NT2/D1 (cell line): ENCODE measurements around the gene SFXN5.

ENCODE experiments used
- SUZ12 ChIP-seq: IDR thresholded peaks from 2 replicates; pipeline ENCODE4 v1.6.1; 2011; ENCODE audit not compliant: insufficient read length, insufficient read depth; ENCODE audit errors: extremely low read depth
- YY1 ChIP-seq: IDR thresholded peaks from 2 replicates; pipeline ENCODE4 v1.6.1; 2011; ENCODE audit not compliant: insufficient read length, insufficient read depth
- ZNF274 ChIP-seq: IDR thresholded peaks from 2 replicates; pipeline ENCODE4 v1.6.1; 2011; ENCODE audit warnings: mild to moderate bottlenecking, low read depth, low read length

GRCh38 chr2:73082523-73083410 lies 11.3 kb upstream of the SFXN5 start:
- TF ChIP-seq ZNF274 (no peak), YY1 (no peak), SUZ12 (no peak)
